CD4-positive, alpha-beta T cell treated with Interleukin-10 for 1 hour (primary cell): Measurements from ENCODE around the gene MEGF11.
"Not testable (repeated sequence)": the region's sequence is repeated elsewhere in the genome, so short reads cannot be mapped to it uniquely, and the experiment has no call there.

Experiments used
- DNase-seq: peaks from one replicate; pipeline ENCODE4 v3.0.0-alpha.2; 2020

Gene MEGF11

DNA sequence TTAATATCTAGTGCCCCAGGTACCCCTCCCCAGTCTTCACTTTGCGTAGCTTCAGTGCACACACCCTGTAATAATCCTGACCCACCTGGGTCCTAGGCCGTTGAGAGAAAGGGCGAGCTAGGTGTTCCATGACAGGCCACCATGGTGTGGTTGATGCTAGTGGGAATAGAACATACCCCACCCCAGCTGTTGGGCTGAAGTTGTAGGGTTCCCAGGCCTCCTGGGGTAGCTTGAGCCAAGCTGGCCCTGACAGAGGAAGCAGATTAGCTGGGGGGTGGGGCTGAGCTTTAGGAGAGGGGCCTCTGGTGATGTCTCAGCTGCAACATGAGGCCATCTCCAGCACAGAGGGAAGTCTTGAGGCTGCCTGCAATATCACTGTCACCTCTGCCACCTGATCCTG is 343.7 kb downstream of the MEGF11 start:
- no peak for DNase-seq

DNA sequence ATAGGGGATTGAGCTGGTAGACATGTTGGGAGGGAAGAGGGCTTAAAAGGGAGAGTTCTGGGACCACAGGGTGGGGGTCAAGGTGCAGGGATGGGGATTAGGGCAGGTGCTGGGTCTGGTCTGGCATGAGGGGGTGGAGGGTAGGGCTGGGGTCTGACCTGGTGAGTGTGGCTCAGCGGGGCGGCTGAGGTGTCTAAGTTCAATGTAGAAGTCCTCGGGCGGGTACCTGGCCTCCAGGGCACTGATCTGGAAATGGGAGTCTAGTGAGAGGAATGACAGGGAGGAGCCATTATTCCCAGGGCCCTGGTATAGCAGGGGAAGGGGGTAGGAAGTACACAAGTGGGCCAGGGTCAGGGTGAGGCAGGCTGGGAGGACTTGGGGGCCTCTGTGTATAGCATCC is 344.7 kb downstream of the MEGF11 start:
- DNase-seq: no peak

DNA sequence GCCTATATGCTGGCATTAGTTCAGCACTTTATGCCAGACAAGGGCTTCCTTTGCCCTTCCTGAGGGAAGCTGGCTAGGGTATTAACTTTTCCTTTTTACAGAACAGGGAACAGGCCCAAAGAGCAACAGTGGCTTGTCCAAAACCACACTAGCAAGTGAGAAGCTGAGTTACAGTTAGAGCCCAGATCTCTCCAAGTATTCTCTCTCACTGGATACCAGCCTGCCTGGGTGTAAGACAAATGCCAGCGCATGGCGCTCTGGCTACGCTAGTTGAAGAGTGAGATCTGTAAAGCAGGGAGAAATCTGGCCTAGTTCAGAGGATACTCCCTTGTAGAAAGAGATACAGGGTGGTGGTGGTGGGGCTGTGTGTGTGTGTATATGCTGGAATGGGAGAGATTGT is 345.9 kb downstream of the MEGF11 start:
- DNase-seq: no peak

DNA sequence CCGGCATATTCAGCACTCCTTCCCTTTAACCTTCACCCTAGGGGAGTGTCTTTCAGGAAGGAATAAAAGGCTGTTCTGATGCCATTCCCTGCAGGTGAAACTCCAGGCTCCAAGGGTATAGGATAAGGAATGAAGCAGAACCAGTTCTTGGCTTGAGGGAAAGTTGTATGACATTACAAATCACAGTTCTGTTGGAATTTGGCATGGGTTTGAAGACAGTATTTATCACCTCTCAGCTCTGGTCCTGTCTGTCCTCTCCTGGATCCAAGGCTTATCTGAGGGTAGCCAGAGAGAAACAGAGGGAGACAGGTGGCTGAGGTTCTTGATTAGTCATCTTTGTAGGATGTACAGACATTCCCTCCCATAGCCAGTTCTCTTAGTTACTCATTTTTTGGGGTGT is 347.2 kb downstream of the MEGF11 start:
- DNase-seq: no peak

DNA sequence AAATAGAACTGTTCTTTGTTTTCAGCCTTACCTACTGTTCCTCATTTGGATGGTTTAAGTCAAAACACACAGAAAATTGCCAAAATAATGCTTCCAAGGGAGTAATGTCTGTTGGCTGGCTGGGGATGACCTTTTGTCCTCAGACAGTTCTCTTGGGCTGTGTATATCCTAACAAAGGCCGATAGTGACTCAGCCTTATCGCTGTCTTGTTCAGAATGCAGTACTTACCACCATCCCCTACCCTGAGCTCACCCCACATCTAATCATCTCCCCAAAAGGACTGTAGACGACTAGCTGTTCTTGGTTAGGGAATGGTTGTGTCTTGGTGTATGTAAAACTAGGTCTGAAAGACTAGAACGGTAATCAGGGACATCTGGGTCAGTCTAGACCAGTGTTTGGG is 349.2 kb downstream of the MEGF11 start:
- no peak for DNase-seq

DNA sequence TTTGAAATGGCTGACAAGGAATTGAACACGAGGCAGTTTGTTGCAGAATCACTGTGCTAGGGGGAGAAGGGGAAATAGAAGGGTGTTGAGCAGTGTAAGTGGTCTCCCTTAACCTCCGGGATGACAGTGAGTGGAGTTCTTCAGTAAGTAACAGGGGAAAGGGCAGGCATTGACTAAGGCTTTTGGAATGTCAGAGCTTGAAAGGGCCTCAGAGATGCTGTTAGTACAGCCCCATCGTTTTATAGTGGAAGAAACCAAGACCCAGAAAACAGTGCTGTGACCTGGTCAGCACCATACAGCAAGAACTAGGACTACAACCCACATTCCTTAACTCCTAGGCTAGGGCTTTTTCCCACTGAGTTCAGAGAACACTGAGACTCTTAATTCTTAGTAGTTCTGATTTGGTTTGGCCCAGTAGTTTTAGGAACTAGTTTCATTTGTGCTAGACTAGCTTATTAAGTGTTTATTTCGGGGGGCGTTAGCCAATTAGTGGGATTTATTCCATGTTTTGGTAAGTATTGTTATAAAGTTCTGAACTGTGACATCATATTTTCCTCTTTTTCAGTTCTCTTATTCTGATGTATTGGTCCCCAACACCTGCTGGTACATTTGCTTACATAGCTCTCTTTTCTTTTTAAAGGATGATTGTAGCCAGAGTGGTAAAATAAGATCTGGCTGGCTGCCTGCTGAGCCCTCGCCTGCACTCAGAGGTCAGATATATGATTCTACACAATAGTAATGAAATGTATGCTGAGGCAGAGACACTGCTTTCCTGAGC is 350.1 kb downstream of the MEGF11 start:
- no peak for DNase-seq

DNA sequence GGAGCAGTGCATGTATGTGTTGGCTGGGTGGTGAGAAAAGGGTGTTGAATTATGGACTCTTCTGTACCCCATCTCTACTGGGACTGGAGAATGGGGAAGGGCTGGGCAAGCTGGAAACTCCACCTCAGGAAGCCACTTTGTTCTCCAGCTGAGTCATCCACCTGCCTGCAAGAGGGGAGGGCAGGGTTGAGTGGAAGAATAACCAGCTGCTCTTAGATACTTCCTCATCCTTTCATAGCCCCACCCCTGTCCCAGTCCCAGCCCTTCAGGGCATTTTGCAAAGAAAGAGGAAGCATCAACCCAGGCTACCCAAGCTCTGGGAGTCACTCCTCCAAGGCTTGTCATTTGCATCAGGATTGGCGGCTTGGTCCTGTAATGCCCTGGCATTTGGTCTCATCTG is 351.2 kb downstream of the MEGF11 start:
- DNase-seq: peak; percentile 25

DNA sequence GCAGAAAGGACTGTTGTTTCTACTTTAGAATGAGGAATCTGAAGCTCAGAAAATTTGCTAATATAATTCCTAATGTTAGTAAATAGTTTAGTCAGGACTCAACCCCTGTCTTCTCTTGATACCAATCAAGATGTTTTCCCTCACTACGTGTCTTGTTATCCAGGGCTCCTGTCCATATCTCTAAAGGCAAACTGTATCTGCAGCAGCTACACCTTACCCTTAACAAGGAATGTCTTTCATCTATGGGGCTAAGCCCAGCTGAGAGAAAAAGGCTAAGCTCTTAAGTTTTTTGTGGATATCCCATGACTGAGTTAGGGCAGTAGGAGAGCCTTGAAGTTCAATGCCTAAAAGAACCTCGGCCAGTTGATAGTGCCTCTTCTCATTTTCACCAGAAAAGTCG is 351.7 kb downstream of the MEGF11 start:
- no peak for DNase-seq

DNA sequence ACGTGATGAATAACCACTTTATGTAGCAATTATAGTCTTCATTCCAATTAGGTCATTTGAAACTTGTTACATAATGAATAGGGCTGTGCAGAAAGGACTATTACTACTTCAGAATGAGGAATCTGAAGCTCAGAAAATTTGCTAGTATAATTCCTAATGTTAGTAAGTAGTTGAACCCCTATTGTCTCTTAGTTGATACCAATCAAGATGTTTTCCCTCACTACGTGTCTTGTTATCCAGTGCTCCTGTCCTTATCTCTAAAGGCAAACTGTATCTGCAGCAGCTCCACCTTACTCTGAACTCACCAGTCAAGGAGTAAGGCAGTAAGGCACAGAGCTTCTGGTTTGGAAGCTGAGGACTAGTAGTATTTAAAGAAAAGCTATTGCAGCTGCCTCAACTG is 352.2 kb downstream of the MEGF11 start:
- no peak for DNase-seq

DNA sequence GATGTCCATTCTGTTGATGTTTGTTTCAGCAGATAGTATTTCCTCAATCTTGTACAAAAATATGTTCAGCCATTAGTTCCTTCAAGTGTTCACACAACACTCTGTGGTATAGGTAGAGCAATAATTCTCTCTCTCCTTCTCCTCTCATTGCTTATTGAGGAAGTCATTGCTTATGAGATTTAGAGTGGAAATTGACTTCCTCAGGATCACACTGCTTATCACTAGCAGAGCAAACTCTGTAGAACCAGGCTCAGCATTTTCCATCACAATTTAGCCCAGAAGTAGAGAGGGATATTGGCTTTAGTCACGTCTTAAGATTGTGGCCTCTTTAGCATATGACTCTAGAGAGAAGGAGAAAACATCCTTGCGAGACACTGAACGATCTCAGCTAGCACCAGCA is 353.1 kb downstream of the MEGF11 start:
- no peak for DNase-seq

DNA sequence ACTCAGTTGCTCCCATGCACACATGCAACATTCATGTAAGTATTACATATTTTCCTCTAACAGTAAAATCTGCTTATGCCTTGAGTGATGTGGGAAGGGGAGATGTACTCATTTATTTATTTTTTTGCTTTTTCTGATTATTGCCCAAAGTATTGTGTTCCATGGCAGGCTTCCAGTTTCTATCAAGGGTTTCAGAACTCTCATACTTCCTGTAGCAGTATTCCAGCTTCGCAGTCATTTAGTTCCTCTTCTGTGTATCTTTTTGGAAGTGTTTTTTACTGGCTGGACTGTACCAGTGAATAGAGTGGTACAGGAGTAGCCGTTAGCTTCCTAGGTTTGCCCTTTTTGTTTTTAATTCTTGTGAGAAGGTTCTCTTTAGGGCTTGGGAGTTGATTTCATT is 357.3 kb downstream of the MEGF11 start:
- no peak for DNase-seq

DNA sequence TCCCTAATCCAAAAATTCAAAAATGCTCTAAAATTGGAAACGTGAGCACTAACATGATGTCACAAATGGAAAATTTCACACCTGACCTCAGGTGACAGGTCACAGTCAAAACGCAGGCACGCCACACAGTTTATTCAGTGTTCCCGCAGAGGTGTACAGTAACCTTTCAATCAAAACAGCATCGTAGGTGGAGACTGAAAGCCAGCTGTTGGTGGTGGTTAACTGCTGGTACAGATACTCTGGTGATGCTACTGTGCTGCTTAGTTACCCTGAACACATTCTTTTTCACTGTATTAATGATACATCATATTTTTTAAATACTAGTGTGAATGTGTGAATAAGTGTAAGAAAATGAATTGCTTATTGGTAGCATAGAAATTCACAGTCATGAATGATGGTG is 360.5 kb downstream of the MEGF11 start:
- DNase-seq: no peak

DNA sequence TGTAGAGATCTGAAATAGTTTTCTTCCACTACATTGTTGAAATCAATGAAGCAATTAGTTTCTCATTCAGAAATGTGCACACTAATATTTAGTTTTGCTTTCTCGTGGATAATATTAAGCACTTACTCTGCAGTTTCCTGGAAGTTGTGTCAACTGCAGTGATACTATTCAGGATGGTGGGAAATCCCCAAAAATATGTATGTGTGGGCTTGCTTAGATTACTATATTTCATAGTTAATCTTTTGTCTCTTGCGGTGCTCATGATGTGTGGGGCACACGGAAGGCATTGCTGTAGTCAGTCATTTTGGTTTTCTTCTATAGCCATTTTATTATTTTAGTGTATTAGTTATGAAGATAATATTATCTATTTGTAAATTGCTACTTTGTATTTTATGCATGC is 364.6 kb downstream of the MEGF11 start:
- DNase-seq: peak; percentile 30

DNA sequence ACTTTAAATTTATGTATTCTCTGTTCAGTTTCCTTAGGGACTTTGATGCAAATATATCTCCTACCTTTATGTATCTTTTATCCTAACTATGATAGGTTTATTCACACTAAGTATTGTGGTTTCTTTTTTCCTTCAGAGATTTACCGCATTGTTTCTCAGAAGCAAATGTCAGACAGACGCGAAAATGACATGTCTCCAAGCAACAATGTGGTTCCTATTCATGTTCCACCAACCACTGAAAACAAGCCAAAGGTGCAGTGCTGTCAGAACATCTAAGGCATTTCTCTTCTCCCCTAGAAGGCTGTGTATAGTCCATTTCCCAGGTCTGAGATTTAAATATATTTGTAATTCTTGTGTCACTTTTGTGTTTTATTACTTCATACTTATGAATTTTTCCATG is 366.0 kb downstream of the MEGF11 start:
- DNase-seq: peak; percentile 65

DNA sequence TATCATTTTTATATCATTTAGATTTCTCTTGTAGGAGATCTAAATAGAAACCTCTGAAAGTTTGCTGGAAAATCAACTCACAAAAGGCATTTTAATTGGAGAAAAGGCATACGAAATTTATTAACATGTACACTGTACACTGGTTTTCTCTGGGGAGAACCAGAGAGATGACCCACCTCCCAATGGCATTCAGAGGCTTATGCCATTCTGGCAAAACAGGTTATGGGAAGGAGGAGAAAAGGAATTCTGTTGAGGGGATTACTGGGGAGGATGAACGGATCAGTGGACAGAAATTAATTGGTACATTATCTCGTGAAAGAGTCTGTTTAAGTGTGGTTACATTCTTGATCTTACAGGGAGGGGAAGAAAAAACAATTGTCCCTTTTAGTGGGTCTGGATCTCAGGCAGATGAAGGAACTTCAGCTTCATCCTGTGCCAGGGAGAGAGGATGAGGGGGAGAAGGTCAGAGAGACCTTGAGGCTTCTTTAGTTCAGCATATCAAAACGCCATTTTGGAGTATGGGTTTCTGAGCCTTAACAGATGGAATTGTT is 367.8 kb downstream of the MEGF11 start:
- DNase-seq: no peak

DNA sequence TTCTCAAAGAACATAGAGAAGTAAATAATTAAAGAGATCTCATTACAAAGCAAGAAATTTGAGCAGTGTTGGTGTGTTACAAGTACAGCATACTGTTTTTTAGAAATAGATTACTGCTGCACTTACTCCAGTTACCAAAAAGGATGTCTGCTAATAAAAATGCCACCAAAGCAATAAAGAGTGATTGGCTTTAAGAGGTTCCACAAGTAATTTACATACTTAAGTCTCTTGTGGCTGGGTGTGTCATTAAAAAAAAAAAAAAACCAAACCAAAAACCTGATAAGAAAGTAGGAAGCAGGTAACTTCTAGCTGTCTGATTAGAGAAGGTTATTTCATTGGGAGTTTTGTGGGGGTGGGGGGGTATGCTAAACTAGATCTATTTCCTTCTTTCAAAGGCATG is 369.0 kb downstream of the MEGF11 start:
- peak; percentile 13 for DNase-seq

DNA sequence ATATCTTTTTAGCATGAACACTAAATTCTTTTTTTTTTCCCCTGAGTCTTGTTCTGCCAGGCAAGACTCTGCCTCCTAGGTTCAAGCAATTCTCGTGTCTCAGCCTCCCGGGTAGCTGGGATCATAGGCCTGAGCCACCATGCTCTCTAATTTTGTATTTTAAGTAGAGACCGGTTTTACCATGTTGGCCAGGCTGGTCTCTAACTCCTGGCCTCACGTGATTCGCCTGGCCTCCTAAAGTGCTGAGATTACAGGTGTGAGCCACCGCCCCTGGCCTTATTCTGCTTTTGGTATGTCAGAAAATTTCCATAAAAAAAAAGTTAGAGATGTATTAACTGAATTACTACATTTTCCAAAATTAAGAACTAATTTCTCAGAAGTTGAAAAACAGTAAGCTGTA is 370.0 kb downstream of the MEGF11 start:
- no peak for DNase-seq

DNA sequence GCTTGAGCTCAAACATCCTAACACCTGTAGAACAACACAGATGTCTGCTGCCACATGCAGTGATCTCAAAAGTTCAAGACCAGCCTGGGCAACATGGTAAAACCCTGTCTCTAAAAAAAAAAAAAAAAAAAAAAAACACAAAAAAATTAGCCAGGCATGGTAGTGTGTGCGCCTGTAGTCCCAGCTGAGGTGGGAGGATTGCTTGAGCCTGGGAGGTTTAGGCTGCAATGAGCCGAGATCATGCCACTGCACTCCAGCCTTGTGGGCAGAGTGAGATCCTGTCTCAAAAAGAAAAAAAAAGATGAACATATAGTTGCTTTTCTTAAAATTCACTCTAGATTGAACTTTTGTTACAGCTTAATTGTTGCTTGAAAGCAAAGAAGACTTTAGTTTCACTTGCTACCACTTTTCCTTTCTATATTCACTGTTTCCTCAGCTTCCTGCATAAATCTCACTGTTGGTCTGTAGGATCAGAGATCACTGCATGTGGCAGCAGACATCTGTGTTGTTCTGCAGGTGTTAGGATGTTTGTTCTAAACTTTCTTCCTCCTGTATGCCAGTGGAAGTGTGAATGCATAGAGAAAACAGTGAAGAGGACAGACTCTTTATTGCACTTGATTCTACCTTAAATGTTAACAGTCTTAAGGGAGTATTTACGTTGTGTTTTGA is 371.6 kb downstream of the MEGF11 start:
- no peak for DNase-seq

DNA sequence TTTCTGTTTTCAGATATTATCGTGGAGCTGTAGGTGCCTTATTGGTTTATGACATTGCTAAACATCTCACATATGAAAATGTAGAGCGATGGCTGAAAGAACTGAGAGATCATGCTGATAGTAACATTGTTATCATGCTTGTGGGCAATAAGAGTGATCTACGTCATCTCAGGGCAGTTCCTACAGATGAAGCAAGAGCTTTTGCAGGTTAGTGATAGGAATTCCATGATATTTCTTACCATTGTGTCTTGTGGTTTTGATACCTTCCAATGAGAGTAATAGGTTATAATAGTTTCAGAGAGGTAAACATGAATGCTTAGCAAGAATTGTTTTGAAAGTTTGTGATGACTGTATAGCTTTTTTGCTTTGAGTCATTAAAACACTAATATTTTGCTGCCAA is 375.8 kb downstream of the MEGF11 start:
- no peak for DNase-seq

DNA sequence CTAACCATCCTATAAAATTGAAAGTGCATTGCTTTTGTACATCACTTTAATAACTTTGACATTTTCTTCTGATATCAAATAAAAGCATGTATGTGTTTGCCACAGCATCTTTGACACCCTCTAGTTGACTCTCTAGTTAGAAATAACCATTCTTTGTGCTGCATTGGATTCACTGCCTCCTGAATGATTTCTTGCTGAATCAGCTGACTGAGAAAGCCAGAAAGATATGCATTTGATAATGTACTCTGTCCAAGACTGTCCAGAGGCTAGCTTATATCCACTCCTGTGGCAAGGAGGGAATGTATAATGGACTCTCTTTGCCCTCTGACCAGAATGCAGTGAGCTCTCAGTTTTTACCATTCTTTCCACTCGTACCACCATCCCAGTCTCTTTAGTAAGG is 378.1 kb downstream of the MEGF11 start:
- no peak for DNase-seq

DNA sequence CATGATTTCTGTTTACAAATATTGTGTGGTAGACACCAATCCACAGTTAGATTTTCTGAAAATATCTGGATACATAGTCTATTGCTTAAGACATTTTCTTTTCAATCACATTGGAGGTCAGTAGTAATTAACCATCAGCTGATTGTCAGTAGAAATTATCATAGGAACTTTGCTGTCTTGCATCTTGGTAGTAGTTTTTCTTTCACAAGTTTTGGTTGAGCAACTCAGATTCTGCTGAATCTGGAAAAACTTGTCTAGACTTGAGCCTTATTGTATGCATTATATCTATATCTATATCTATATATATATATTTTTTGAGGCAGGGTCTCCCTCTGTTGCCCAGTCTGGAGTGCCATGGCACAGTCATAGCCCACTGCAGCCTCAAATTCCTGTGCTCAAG is 380.3 kb downstream of the MEGF11 start:
- DNase-seq: no peak

DNA sequence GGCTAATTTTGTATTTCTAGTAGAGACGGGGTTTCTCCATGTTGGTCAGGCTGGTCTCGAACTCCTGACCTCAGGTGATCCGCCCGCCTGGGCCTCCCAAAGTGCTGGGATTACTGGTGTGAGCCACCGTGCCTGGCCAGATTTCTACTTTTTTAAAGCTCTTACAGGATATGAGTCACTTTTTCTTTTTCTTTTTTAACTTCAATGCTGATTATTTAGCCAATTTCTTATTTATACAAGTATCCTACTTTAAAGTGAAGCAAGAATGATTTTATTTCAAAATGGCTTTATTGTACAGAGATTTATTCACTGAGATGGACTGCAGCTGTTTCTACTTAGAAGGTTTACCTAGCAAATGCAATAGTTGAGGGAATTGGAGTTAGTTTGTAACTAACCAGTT is 381.0 kb downstream of the MEGF11 start:
- DNase-seq: not testable (repeated sequence)

DNA sequence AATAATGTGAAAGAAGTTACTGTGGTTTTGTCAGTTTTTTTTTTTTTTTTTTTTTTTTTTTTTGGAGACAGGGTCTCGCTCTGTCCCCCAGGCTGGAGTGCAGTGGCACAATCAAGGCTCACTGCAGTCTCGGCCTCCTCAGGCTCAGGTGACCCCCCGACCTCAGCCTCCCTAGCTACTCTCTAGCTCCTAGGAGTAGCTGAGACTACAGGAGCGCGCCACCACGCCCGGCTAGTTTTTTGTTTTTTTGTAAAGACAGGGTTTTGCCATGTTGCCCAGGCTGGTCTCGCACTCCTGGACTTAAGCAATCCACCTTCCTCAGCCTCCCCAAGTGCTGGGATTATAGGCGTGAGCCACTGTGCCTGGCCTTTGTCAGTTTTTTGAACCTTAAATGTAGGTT is 381.7 kb downstream of the MEGF11 start:
- DNase-seq: not testable (repeated sequence)

DNA sequence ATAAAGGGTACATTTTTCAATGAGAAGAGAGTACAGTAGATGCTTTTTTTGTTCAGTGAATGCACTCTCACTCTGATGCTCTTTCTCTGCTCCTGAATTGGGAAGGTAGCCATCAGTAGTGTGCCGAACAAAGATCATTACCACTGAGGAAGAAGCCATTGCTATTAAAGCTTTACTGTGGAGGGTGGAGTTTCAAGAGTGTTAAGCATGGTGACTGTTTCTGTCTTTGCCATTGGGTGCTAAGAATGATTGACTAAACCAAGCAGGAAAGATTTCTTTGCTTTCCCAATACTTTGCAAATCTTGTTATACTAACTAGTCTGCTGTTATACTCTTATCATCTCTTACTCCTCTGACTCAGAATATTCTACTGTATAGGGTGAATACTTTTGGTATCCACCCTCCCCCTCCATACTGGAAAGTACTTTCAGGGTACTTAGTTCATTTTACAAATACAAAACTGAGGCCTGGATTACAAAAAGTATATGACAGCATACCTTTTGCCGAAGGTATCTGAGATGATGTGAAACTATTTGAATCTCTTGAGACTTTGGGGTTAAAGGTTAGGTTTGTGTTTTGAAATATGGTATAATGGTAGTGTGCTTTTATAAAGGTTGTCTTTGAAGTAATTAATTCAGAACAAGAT is 382.5 kb downstream of the MEGF11 start:
- peak; percentile 19 for DNase-seq
